ENCODE measurements around the gene TMEM165. TPM values are rescaled to one million over a fixed set of nuclear protein-coding genes. Genes with fewer than 3 reads are reported as not detected.
"Not testable (repeated sequence)": the region's sequence is repeated elsewhere in the genome, so short reads cannot be mapped to it uniquely, and the experiment has no call there.

TMEM165 gene
- total RNA-seq, 2 experiments from 2014 or later: 44.8 to 46.0 TPM

DNA sequence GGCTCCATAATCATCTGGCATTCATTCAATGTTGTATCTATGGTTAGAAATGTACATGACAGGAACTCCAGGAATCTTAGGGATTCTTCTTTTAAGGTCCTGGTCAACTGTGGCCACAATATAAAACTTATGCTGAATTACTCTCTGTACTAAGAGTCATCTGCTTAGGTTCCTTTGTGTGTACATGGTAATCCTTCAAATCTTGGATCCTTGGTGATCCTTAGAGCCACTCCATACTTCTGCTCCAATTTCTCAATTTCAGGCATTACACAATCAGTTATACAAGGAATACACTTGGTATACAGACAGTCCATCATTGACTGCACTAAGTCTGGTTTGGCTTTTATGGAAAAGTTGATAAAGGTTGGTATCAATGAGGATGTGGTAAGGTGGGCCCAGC, 43.9 kb upstream of the TMEM165 start:
- no peaks in the 10 kb centered on the region for H3K9me3 ChIP-seq (ENCODE audit: control insufficient read depth in 1 of 2, insufficient read depth in 1 of 2, low read length in 2 of 2)
- H3K27ac ChIP-seq (ENCODE audit: low read depth in 1 of 2, low read length in 2 of 2): no peak overlapping the region
- H3K4me3 Mint-ChIP-seq: no peak overlapping the region
- H3K27me3 ChIP-seq (ENCODE audit: control insufficient read depth in 1 of 2, insufficient read depth in 2 of 2, low read length in 2 of 2): no peaks in the 10 kb centered on the region
- POLR2A ChIA-PET: no interaction called here
- peaks cover 8% of the 10 kb centered on the region for H3K4me1 ChIP-seq (ENCODE audit: insufficient read depth, low read length)
- peaks cover 12% of the 10 kb centered on the region for H3K4me1 Mint-ChIP-seq (ENCODE audit: low read depth)
- no peak for DNase-seq
- peaks cover 4% of the 10 kb centered on the region for H3K9me3 Mint-ChIP-seq
- CTCF ChIA-PET: no interaction called here
- H3K36me3 Mint-ChIP-seq (ENCODE audit: low read depth): no peaks in the 10 kb centered on the region
- no peak overlapping the region for H3K27ac Mint-ChIP-seq
- no peak overlapping the region for H3K4me3 ChIP-seq (ENCODE audit: low read length)
- TF ChIP-seq, protein P1, sequence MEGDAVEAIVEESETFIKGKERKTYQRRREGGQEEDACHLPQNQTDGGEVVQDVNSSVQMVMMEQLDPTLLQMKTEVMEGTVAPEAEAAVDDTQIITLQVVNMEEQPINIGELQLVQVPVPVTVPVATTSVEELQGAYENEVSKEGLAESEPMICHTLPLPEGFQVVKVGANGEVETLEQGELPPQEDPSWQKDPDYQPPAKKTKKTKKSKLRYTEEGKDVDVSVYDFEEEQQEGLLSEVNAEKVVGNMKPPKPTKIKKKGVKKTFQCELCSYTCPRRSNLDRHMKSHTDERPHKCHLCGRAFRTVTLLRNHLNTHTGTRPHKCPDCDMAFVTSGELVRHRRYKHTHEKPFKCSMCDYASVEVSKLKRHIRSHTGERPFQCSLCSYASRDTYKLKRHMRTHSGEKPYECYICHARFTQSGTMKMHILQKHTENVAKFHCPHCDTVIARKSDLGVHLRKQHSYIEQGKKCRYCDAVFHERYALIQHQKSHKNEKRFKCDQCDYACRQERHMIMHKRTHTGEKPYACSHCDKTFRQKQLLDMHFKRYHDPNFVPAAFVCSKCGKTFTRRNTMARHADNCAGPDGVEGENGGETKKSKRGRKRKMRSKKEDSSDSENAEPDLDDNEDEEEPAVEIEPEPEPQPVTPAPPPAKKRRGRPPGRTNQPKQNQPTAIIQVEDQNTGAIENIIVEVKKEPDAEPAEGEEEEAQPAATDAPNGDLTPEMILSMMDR (IDR thresholded peaks at IDR 0.05): no peak
- no peaks in the 10 kb centered on the region for H3K36me3 ChIP-seq (ENCODE audit: insufficient read depth, low read length)
- intact Hi-C loops (cut with DNase I, micrococcal nuclease): no loop called here
- no peak for ATAC-seq (ENCODE audit: poor library complexity)
- no peaks in the 10 kb centered on the region for H3K27me3 Mint-ChIP-seq

DNA sequence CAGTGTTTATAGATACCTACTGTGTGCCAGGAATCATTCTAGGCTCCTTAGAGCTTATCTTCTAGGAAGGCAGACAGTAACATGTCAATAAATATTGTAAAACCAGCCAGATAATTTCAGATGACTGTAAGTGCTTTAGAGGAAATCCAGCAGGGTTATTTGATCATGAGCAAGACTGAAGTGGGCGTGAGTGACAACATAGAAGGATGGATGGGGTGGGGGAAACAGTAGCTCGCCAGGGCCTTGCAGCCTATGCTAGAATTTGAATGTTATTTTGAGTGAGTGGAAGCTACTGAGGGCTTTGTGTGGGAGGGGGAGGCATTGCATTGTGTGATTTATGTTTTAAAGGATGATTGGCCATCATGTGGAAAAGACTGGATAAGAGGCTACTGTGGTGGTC, 43.0 kb upstream of the TMEM165 start:
- Histone ChIP-seq H3K9me3 (ENCODE audit: control insufficient read depth in 1 of 2, insufficient read depth in 1 of 2, low read length in 2 of 2) (no peaks in the 10 kb centered on the region), H3K36me3 (ENCODE audit: insufficient read depth, low read length) (no peaks in the 10 kb centered on the region), H3K4me1 (ENCODE audit: insufficient read depth, low read length) (no peaks in the 10 kb centered on the region), H3K4me3 (ENCODE audit: low read length) (no peak overlapping the region), H3K27me3 (ENCODE audit: control insufficient read depth in 1 of 2, insufficient read depth in 2 of 2, low read length in 2 of 2) (no peaks in the 10 kb centered on the region), H3K27ac (ENCODE audit: low read depth in 1 of 2, low read length in 2 of 2) (no peak overlapping the region)
- intact Hi-C loops (cut with DNase I, micrococcal nuclease): no loop called here
- POLR2A ChIA-PET: no interaction called here
- no peaks in the 10 kb centered on the region for H3K27me3 Mint-ChIP-seq
- H3K36me3 Mint-ChIP-seq (ENCODE audit: low read depth): no peaks in the 10 kb centered on the region
- TF ChIP-seq, protein P1 (IDR thresholded peaks at IDR 0.05): no peak
- H3K4me3 Mint-ChIP-seq: no peak overlapping the region
- ATAC-seq (ENCODE audit: poor library complexity) (no peak), DNase-seq (no peak)
- H3K9me3 Mint-ChIP-seq: peaks cover 4% of the 10 kb centered on the region
- H3K27ac Mint-ChIP-seq: no peak overlapping the region
- H3K4me1 Mint-ChIP-seq (ENCODE audit: low read depth): peaks cover 3% of the 10 kb centered on the region
- CTCF ChIA-PET: no interaction called here

DNA sequence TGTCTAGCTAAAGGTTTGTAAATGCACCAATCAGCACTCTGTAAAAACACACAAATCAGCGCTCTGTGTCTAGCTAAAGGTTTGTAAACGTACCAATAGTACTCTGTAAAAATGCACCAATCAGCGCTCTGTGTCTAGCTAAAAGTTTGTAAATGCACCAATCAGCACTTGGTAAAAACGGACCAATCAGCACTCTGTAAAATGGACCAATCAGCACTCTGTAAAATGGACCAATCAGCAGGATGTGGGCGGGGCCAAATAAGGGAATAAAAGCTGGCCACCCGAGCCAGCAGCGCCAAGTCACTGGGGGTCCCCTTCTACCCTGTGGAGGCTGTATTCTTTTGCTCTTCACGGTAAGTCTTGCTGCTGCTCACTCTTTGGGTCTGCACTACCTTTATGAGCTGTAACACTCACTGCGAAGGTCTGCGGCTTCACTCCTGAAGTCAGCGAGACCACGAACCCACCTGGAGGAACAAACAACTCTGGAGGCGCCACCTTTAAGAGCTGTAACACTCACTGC, 42.5 kb upstream of the TMEM165 start:
- H3K27ac Mint-ChIP-seq; H3K9me3 Mint-ChIP-seq; H3K4me3 ChIP-seq (ENCODE audit: low read length); H3K9me3 ChIP-seq (ENCODE audit: control insufficient read depth in 1 of 2, insufficient read depth in 1 of 2, low read length in 2 of 2); H3K4me1 Mint-ChIP-seq (ENCODE audit: low read depth); H3K4me3 Mint-ChIP-seq; intact Hi-C loops (cut with DNase I, micrococcal nuclease); H3K36me3 Mint-ChIP-seq (ENCODE audit: low read depth); CTCF ChIA-PET; H3K4me1 ChIP-seq (ENCODE audit: insufficient read depth, low read length); DNase-seq; ATAC-seq (ENCODE audit: poor library complexity); POLR2A ChIA-PET; H3K27me3 ChIP-seq (ENCODE audit: control insufficient read depth in 1 of 2, insufficient read depth in 2 of 2, low read length in 2 of 2); H3K27me3 Mint-ChIP-seq; H3K36me3 ChIP-seq (ENCODE audit: insufficient read depth, low read length); H3K27ac ChIP-seq (ENCODE audit: low read depth in 1 of 2, low read length in 2 of 2): not testable (repeated sequence)

DNA sequence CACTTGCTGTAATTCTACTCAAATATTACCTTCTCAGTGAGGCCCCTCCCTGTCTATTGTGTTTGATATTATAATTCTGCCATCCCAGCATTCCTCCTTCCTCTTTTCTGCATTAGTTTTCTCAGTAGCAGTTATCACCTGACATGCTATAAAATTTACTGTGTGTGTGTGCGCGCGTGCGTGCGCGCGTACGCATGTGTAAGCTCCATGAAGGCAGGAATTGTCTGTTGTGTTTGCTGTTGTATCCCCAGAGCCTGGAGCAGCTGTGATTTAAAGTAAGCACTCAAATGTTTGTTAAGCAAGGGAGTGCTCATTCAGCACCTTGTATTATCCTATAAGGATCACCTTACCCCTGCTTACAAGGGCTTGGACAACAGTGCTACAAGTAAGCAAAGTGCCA, 41.1 kb upstream of the TMEM165 start:
- no peaks in the 10 kb centered on the region for H3K4me1 Mint-ChIP-seq (ENCODE audit: low read depth)
- intact Hi-C loops (cut with DNase I, micrococcal nuclease): no loop called here
- no peak overlapping the region for H3K4me3 ChIP-seq (ENCODE audit: low read length)
- H3K9me3 Mint-ChIP-seq: peaks cover 4% of the 10 kb centered on the region
- no peaks in the 10 kb centered on the region for H3K27me3 Mint-ChIP-seq
- ATAC-seq (ENCODE audit: poor library complexity): no peak
- ChIA-PET CTCF (interaction anchor here (1.1 kb wide), 1 partner anchor 10 kb away, joined by 3 read pairs; no protein-coding TSS in a partner anchor), POLR2A (interaction anchor here (0.6 kb wide), 1 partner anchor 41 kb away, joined by 3 read pairs; the partner anchor contains the start of gene TMEM165)
- no peak overlapping the region for H3K27ac Mint-ChIP-seq
- no peaks in the 10 kb centered on the region for H3K9me3 ChIP-seq (ENCODE audit: control insufficient read depth in 1 of 2, insufficient read depth in 1 of 2, low read length in 2 of 2)
- no peak overlapping the region for H3K27ac ChIP-seq (ENCODE audit: low read depth in 1 of 2, low read length in 2 of 2)
- no peak for DNase-seq
- H3K27me3 ChIP-seq (ENCODE audit: control insufficient read depth in 1 of 2, insufficient read depth in 2 of 2, low read length in 2 of 2): no peaks in the 10 kb centered on the region
- no peak overlapping the region for H3K4me3 Mint-ChIP-seq
- TF ChIP-seq, protein P1 (IDR thresholded peaks at IDR 0.05): no peak
- no peaks in the 10 kb centered on the region for H3K4me1 ChIP-seq (ENCODE audit: insufficient read depth, low read length)
- no peaks in the 10 kb centered on the region for H3K36me3 Mint-ChIP-seq (ENCODE audit: low read depth)
- no peaks in the 10 kb centered on the region for H3K36me3 ChIP-seq (ENCODE audit: insufficient read depth, low read length)

Measured in CD4-positive, alpha-beta T cell (primary cell).